IPS-NIHi7 (cell line): ENCODE measurements around the gene NKX1-1.

Experiments used
- DNase-seq: peaks from one replicate; pipeline ENCODE4 v3.0.0; 2012; ENCODE audit warnings: mixed read lengths; ENCODE audit errors: extremely low spot score

The NKX1-1 gene

GRCh38 chr4:1360423-1361283, 45.6 kb downstream of the NKX1-1 start:
- DNase-seq: no peak

GRCh38 chr4:1359976-1360375, 46.3 kb downstream of the NKX1-1 start:
- no peak for DNase-seq

GRCh38 chr4:1359144-1359501, 47.1 kb downstream of the NKX1-1 start:
- DNase-seq: no peak

GRCh38 chr4:1358421-1359143, 47.7 kb downstream of the NKX1-1 start:
- no peak for DNase-seq

- no peak for DNase-seq
Observed at GRCh38 chr4:1357356-1358248, 48.6 kb downstream of the NKX1-1 start.

GRCh38 chr4:1356181-1356998, 49.9 kb downstream of the NKX1-1 start:
- peak; percentile 81 for DNase-seq

GRCh38 chr4:1355378-1355777, 50.9 kb downstream of the NKX1-1 start:
- DNase-seq: no peak

GRCh38 chr4:1354983-1355275, 51.3 kb downstream of the NKX1-1 start:
- no peak for DNase-seq

GRCh38 chr4:1354136-1354982, 51.9 kb downstream of the NKX1-1 start:
- no peak for DNase-seq

- no peak for DNase-seq
Observed at GRCh38 chr4:1353186-1354055, 52.8 kb downstream of the NKX1-1 start.
